Ectodermal cell (in vitro differentiated cells): ENCODE measurements around the gene ATP1A4.

Source experiments
- H3K27ac ChIP-seq: 2 replicates; pipeline ENCODE4 v1.7.0; 2013; ENCODE audit warnings: mild to moderate bottlenecking, low read depth, low read length; ENCODE audit not compliant: insufficient read depth, poor library complexity, severe bottlenecking
- H3K27me3 ChIP-seq: 2 replicates; pipeline ENCODE4 v1.7.0; 2013; ENCODE audit warnings: mild to moderate bottlenecking, low read length; ENCODE audit not compliant: insufficient read depth, control insufficient read depth, poor library complexity, severe bottlenecking
- H3K36me3 ChIP-seq: one replicate; pipeline ENCODE4 v1.7.0; 2013; ENCODE audit warnings: low read length; ENCODE audit not compliant: control insufficient read depth, insufficient read depth
- H3K4me1 ChIP-seq: one replicate; pipeline ENCODE4 v1.7.0; 2013; ENCODE audit warnings: low read length; ENCODE audit not compliant: control insufficient read depth, insufficient read depth
- H3K4me3 ChIP-seq: 2 replicates; pipeline ENCODE4 v1.7.0; 2013; ENCODE audit warnings: low read depth, low read length, control low read depth; ENCODE audit not compliant: insufficient read depth
- H3K9me3 ChIP-seq: 2 replicates; pipeline ENCODE4 v1.7.0; 2013; ENCODE audit warnings: mild to moderate bottlenecking, low read length, moderate library complexity; ENCODE audit not compliant: control insufficient read depth
- WGBS, 2 experiments: methylation state at CpG; one replicate each; pipeline ENCODE4 v1.1.7; 2013; ENCODE audit warnings: missing lambda C conversion rate in 2 of 2; 5-methylcytosine and 5-hydroxymethylcytosine counted together

ATP1A4 gene

GRCh38 chr1:160130486-160130885 lies 20.9 kb upstream of the ATP1A4 start:
- H3K9me3 ChIP-seq, result no peaks in the 10 kb centered on the region
- no peaks in the 10 kb centered on the region for H3K4me1 ChIP-seq
- H3K4me3 ChIP-seq, result no peak overlapping the region
- no peaks in the 10 kb centered on the region for H3K27me3 ChIP-seq
- H3K27ac ChIP-seq, result no peak overlapping the region
- 93 to 95% methylated on average over 5 of the region's 5 CpGs for WGBS, 2 experiments
- H3K36me3 ChIP-seq, result peaks cover 83% of the 10 kb centered on the region

GRCh38 chr1:160130939-160131338 lies 20.5 kb upstream of the ATP1A4 start:
- Histone ChIP-seq H3K4me3 (no peak overlapping the region), H3K36me3 (peaks cover 83% of the 10 kb centered on the region), H3K27ac (no peak overlapping the region), H3K27me3 (no peaks in the 10 kb centered on the region), H3K9me3 (no peaks in the 10 kb centered on the region), H3K4me1 (no peaks in the 10 kb centered on the region)
- WGBS, 2 experiments, result 95 to 100% methylated on average over 1 of the region's 1 CpG

- Histone ChIP-seq H3K36me3 (peaks cover 83% of the 10 kb centered on the region), H3K27ac (no peak overlapping the region), H3K9me3 (no peaks in the 10 kb centered on the region), H3K27me3 (no peaks in the 10 kb centered on the region), H3K4me1 (no peaks in the 10 kb centered on the region), H3K4me3 (no peak overlapping the region)
- 95% methylated on average over 8 of the region's 8 CpGs for WGBS, 2 experiments
These were observed 19.4 kb upstream of the ATP1A4 start for GRCh38 chr1:160131803-160132565.

- 91 to 94% methylated on average over 9 of the region's 9 CpGs for WGBS, 2 experiments
These were observed 17.2 kb upstream of the ATP1A4 start for GRCh38 chr1:160133990-160134770.

GRCh38 chr1:160134791-160135572 lies 16.4 kb upstream of the ATP1A4 start:
- WGBS, 2 experiments, result 93% methylated on average over 20 of the region's 20 CpGs
- Histone ChIP-seq H3K27ac (no peak overlapping the region), H3K36me3 (peaks cover 78% of the 10 kb centered on the region), H3K27me3 (no peaks in the 10 kb centered on the region), H3K4me1 (no peaks in the 10 kb centered on the region), H3K4me3 (no peak overlapping the region), H3K9me3 (no peaks in the 10 kb centered on the region)

More at GRCh38 chr1:160133990-160134770, 17.2 kb upstream of the ATP1A4 start:
- Histone ChIP-seq H3K4me3 (no peak overlapping the region), H3K4me1 (no peaks in the 10 kb centered on the region), H3K27me3 (no peaks in the 10 kb centered on the region), H3K9me3 (no peaks in the 10 kb centered on the region), H3K27ac (no peak overlapping the region), H3K36me3 (peaks cover 80% of the 10 kb centered on the region)

- Histone ChIP-seq H3K27me3 (no peaks in the 10 kb centered on the region), H3K27ac (no peak overlapping the region), H3K9me3 (no peaks in the 10 kb centered on the region), H3K4me1 (no peaks in the 10 kb centered on the region), H3K36me3 (peaks cover 69% of the 10 kb centered on the region), H3K4me3 (no peak overlapping the region)
- 96% methylated on average over 22 of the region's 22 CpGs for WGBS, 2 experiments
These were observed 15.1 kb upstream of the ATP1A4 start for GRCh38 chr1:160136121-160136925.

GRCh38 chr1:160136926-160137200 lies 14.5 kb upstream of the ATP1A4 start:
- H3K27me3 ChIP-seq, result no peaks in the 10 kb centered on the region
- H3K4me1 ChIP-seq, result no peaks in the 10 kb centered on the region
- no peak overlapping the region for H3K4me3 ChIP-seq
- no peaks in the 10 kb centered on the region for H3K9me3 ChIP-seq
- peaks cover 65% of the 10 kb centered on the region for H3K36me3 ChIP-seq
- WGBS, 2 experiments, result 94% methylated on average over 5 of the region's 5 CpGs
- H3K27ac ChIP-seq, result no peak overlapping the region

- Histone ChIP-seq H3K27me3 (no peaks in the 10 kb centered on the region), H3K4me1 (no peaks in the 10 kb centered on the region), H3K27ac (no peak overlapping the region), H3K36me3 (peaks cover 62% of the 10 kb centered on the region), H3K4me3 (no peak overlapping the region), H3K9me3 (no peaks in the 10 kb centered on the region)
- WGBS, 2 experiments, result 93 to 96% methylated on average over 7 of the region's 8 CpGs
These were observed 14.1 kb upstream of the ATP1A4 start for GRCh38 chr1:160137216-160137862.

- H3K4me3 ChIP-seq, result no peak overlapping the region
- no peaks in the 10 kb centered on the region for H3K9me3 ChIP-seq
- H3K4me1 ChIP-seq, result no peaks in the 10 kb centered on the region
- WGBS, 2 experiments, result 91 to 94% methylated on average over 8 of the region's 8 CpGs
- H3K27me3 ChIP-seq, result no peaks in the 10 kb centered on the region
- H3K36me3 ChIP-seq, result peaks cover 50% of the 10 kb centered on the region
- H3K27ac ChIP-seq, result no peak overlapping the region
These were observed 11.6 kb upstream of the ATP1A4 start for GRCh38 chr1:160139840-160140239.
